Stimulated activated CD4-positive, alpha-beta T cell treated with anti-CD3 and anti-CD28 coated beads, TNF-alpha, amount 100 ng/mL, for 48 hours (primary cell): ENCODE results near the gene LCORL.
"Not testable (repeated sequence)": the region's sequence is repeated elsewhere in the genome, so short reads cannot be mapped to it uniquely, and the experiment has no call there.

Source experiments
- DNase-seq, 3 donors: peaks; one replicate each; pipeline ENCODE4 v3.0.0-alpha.2; 2020; ENCODE audit warnings: low read depth in 3 of 3

Gene LCORL

GRCh38 chr4:17854036-17854435, 167.5 kb downstream of the LCORL start:
- DNase-seq = no peak

GRCh38 chr4:17851959-17852358, 169.6 kb downstream of the LCORL start:
- no peak for DNase-seq

GRCh38 chr4:17850295-17850694, 171.3 kb downstream of the LCORL start:
- DNase-seq = not testable (repeated sequence)

- DNase-seq = no peak
Measured at GRCh38 chr4:17846266-17846665, 175.3 kb downstream of the LCORL start.

- DNase-seq = no peak
Measured at GRCh38 chr4:17823871-17824669, 197.5 kb downstream of the LCORL start.

- DNase-seq = no peak
Measured at GRCh38 chr4:17817027-17817426, 204.5 kb downstream of the LCORL start.

- no peak for DNase-seq
Measured at GRCh38 chr4:17816142-17816541, 205.4 kb downstream of the LCORL start.

- DNase-seq = no peak
Measured at GRCh38 chr4:17814140-17814539, 207.4 kb downstream of the LCORL start.

GRCh38 chr4:17812801-17813200, 208.8 kb downstream of the LCORL start:
- no peak for DNase-seq

- no peak for DNase-seq
Measured at GRCh38 chr4:17812125-17812524, 209.4 kb downstream of the LCORL start.

- DNase-seq = peak in 1 of 3 donors; percentile 1
Measured at GRCh38 chr4:17811078-17811603, 210.4 kb downstream of the LCORL start.

GRCh38 chr4:17810260-17811077, 211.1 kb downstream of the LCORL start, which contains the start of the genes DCAF16 and NCAPG:
Gene DCAF16 (minus strand): TSS chr4:17810757. CDS start chr4:17804141, 6,616 bp downstream.
Gene NCAPG (plus strand): TSS chr4:17810979. CDS start chr4:17811078, 99 bp downstream.
- DNase-seq = peak; percentile 98 to 99 (median 98)

GRCh38 chr4:17809667-17810066, 211.9 kb downstream of the LCORL start:
- DNase-seq = no peak

- DNase-seq = no peak
Measured at GRCh38 chr4:17807446-17807845, 214.1 kb downstream of the LCORL start.

GRCh38 chr4:17805580-17806155, 215.9 kb downstream of the LCORL start:
- no peak for DNase-seq

- no peak for DNase-seq
Measured at GRCh38 chr4:17797808-17798207, 223.7 kb downstream of the LCORL start.

GRCh38 chr4:17794730-17795129, 226.8 kb downstream of the LCORL start:
- no peak for DNase-seq
